ENCODE measurements around the gene TNFSF13.

TNFSF13 gene, protein sequence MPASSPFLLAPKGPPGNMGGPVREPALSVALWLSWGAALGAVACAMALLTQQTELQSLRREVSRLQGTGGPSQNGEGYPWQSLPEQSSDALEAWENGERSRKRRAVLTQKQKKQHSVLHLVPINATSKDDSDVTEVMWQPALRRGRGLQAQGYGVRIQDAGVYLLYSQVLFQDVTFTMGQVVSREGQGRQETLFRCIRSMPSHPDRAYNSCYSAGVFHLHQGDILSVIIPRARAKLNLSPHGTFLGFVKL

DNA sequence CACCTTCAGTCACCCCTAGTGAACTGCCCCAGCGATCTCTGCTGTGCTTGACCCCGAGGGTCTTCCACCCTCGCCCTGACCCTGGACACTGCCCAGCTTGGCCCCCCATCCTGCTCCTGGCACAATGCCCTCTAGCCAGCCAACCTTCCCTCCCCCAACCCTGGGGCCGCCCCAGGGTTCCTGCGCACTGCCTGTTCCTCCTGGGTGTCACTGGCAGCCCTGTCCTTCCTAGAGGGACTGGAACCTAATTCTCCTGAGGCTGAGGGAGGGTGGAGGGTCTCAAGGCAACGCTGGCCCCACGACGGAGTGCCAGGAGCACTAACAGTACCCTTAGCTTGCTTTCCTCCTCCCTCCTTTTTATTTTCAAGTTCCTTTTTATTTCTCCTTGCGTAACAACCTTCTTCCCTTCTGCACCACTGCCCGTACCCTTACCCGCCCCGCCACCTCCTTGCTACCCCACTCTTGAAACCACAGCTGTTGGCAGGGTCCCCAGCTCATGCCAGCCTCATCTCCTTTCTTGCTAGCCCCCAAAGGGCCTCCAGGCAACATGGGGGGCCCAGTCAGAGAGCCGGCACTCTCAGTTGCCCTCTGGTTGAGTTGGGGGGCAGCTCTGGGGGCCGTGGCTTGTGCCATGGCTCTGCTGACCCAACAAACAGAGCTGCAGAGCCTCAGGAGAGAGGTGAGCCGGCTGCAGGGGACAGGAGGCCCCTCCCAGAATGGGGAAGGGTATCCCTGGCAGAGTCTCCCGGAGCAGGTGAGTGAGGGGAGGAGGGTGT lies at the start of gene TNFSF13:
TNFSF13 (plus strand) TSS at position 207 of the 776 bp plus-strand sequence; CDS start at position 497, 290 bp downstream.
- DNase-seq (ENCODE audit: low read depth): no peak

DNA sequence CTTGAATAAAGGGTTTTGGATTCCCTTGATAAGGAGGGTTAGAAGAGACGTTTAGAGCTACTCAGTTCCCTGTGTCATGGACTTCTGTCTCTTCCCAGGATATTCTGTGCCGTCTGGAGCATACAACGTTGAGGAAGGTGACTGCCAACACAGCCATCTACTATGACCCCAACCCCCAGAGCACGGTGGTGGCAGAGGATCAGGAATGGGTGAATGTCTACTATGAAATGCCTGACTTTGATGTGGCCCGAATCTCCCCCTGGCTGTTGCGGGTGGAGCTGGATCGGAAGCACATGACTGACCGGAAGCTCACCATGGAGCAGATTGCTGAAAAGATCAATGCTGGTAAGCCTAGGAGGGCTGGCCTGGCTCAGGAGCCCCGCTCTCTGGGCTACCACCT lies 49.7 kb upstream of the TNFSF13 start:
- no peak for DNase-seq (ENCODE audit: low read depth)

DNA sequence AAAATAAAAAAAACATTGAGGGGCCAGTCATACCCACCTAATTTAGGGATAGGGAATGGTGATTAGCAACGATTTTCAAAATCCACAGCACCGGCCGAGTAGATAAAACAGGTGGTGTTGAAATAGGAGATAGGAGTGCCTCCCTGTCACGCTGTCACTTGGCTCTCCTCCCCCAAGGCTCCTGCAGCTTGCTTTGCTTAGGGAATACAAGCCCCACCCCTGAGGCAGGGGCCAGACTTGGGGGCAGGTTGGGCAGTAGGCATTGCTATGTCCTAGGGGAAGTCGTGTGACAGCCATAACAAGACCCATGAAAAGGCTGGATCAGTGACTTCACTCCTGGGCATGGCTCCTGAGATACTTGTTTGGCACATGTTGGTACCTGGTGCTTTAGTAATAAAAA lies 48.6 kb upstream of the TNFSF13 start:
- no peak for DNase-seq (ENCODE audit: low read depth)

DNA sequence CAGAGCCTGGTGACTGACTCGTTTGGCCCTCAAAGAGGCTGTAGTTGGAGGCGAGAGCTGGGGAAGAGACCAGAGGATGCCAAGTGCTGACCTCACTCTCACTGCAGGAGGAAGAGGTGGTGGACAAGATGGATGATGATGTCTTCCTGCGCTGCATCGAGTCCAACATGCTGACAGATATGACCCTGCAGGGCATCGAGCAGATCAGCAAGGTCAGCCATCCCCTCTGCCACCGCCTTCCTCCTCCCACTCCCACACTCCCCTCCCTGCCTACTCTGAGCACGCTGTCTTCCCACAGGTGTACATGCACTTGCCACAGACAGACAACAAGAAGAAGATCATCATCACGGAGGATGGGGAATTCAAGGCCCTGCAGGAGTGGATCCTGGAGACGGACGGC lies 47.4 kb upstream of the TNFSF13 start:
- no peak for DNase-seq (ENCODE audit: low read depth)

DNA sequence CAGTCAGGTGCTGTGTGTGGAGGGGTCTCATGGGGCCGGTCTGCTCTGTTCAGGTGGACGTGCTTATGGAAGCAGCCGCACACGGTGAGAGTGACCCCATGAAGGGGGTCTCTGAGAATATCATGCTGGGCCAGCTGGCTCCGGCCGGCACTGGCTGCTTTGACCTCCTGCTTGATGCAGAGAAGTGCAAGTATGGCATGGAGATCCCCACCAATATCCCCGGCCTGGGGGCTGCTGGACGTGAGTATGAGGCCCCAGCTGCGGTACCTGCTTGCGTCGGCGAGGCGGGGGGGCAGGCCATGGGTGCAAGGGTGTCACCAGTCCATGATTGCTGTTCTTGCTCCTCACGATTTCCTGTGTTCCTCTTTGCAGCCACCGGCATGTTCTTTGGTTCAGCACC lies 46.4 kb upstream of the TNFSF13 start:
- no peak for DNase-seq (ENCODE audit: low read depth)

DNA sequence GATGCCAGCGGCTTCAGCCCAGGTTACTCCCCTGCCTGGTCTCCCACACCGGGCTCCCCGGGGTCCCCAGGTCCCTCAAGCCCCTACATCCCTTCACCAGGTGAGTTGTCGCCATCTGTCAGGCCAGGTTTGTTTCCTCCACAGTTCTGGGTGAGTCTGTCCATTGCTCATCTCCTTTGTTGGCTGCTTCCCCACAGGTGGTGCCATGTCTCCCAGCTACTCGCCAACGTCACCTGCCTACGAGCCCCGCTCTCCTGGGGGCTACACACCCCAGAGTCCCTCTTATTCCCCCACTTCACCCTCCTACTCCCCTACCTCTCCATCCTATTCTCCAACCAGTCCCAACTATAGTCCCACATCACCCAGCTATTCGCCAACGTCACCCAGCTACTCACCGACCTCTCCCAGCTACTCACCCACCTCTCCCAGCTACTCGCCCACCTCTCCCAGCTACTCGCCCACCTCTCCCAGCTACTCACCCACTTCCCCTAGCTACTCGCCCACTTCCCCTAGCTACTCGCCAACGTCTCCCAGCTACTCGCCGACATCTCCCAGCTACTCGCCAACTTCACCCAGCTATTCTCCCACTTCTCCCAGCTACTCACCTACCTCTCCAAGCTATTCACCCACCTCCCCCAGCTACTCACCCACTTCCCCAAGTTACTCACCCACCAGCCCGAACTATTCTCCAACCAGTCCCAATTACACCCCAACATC lies 45.6 kb upstream of the TNFSF13 start:
- no peak for DNase-seq (ENCODE audit: low read depth)

DNA sequence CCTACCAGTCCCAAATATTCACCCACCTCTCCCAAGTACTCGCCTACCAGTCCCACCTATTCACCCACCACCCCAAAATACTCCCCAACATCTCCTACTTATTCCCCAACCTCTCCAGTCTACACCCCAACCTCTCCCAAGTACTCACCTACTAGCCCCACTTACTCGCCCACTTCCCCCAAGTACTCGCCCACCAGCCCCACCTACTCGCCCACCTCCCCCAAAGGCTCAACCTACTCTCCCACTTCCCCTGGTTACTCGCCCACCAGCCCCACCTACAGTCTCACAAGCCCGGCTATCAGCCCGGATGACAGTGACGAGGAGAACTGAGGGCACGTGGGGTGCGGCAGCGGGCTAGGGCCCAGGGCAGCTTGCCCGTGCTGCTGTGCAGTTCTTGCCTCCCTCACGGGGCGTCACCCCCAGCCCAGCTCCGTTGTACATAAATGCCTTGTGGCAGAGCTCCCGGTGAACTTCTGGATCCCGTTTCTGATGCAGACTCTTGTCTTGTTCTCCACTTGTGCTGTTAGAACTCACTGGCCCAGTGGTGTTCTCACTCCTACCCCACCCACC lies 44.6 kb upstream of the TNFSF13 start:
- no peak for DNase-seq (ENCODE audit: low read depth)

DNA sequence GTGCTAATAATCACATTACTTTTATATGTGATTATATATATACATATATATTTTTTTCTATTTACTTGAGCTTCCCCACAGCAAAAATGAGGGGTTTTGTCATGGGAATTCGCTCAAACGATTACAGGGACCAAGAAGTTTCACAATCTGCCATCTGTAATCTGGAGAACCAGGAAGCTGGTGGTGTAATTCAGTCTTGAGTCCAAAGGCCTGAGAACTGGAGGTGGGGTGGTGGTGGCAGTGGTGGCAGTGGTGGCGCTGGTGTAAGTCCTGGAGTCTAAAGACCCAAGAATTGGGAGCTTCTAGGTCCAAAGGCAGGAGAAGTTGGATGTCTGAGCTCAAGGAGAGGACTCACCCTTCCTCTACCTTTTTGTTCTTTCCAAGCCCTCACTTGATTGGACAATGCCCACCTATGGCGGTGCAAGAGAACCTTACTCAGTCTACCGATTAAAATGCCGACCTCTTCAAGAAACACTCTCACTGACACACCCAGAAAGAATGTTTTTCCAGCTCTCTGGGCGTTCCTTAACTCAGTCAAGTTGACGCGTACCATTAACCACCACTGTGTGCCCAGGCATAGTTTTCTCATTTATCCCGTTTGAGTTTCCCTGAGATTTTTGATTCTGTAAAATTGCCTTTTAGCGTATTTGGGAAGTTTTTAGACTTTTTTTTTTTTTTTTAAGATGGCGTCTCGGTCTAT lies 42.5 kb upstream of the TNFSF13 start:
- no peak for DNase-seq (ENCODE audit: low read depth)

DNA sequence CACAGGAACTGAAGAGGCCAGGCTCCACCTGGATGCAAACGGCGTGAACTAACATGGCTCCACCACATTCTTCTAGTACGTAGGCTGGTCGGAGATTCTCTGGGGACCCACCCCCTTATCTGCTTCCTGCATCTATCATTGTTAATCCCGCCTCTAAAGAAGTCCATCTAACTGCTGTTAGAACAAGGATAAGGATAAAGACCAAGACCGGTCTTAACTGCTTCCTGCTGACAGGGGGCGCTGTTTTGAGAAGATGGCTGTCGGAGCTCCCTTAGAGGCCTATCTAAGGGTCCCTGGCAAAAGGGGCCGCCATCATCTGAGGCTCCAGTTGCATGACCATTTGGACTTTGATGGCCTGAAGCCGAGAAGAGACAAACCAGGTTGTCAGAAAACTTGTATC lies 35.5 kb upstream of the TNFSF13 start:
- peak; percentile 21 for DNase-seq (ENCODE audit: low read depth)

DNA sequence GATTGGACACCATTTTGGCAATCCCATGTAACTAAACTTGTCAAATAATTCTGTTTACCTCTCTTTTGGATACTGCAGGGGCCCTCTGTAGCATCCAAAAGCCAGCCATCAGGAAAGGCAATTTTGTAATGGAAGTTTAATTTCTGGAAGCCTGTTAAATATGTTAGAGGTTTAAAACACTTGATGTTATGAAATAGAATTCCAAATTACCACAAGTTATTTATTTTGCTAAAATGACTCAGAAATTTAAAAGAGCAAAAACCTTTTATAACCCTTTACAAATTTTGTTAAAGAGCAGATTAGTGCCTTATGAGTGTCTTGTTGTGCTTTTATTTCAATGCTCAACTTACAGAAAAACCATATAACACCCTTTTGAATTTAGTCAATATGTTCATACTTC lies 29.7 kb upstream of the TNFSF13 start:
- DNase-seq (ENCODE audit: low read depth): no peak

DNA sequence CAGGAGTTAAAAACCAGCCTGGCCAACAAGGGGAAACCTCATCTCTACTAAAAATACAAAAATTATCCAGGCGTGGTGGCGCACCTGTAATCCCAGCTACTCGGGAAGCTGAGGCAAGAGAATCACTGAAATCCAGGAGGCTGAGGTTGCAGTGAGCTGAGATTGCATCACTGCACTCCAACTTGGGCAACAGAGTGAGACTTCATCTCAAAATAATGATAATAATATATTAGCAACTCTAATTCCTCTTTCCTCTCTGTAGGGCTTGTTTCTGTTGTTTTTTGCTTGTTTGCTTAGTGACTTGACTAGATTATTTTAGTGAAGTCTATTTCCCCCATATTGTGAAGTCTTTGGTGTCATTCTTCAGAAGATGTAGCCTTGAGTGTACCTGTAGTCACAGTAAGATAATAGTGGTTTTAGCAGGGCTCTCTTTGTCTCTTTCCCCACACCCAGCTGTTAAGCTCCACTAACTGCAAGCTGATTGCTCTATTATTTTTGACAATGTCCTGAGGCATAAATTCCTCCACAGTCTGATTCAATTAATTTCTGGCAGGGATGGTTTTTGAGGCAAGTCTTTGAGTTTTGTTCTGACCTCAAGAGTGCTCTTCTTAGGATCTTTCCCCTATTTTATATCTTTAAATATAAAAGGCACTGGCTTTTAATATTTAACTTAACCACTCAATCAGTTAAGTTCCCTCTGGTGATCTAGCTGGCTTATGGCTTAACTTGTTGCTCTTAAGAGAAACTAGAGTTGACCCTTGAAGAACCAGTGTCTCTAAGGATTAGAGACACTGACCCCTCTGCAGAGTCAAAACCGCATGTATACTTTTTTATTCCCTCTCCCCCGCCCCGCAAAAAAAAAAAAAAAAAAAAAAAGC lies 28.3 kb upstream of the TNFSF13 start:
- DNase-seq (ENCODE audit: low read depth): no peak

DNA sequence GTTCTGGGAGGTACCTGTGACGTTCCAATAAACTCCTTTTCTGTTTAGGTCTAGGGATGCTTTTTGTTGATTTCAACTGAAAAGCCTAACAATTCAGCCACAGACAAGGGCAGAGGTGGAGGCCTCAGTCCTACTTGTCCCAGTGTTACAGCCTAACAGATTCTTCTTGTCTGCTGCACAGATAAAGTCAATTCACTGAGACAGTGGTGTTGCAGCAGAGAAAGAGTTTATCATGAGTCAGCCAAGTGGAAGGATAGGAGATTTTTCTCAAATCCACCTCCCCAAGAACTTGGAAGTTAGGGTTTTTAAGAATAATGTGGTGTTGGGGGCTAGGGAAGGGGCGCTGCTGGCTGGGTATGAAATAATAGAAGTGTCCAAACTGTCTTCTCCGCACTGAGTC lies 20.5 kb upstream of the TNFSF13 start:
- no peak for DNase-seq (ENCODE audit: low read depth)

DNA sequence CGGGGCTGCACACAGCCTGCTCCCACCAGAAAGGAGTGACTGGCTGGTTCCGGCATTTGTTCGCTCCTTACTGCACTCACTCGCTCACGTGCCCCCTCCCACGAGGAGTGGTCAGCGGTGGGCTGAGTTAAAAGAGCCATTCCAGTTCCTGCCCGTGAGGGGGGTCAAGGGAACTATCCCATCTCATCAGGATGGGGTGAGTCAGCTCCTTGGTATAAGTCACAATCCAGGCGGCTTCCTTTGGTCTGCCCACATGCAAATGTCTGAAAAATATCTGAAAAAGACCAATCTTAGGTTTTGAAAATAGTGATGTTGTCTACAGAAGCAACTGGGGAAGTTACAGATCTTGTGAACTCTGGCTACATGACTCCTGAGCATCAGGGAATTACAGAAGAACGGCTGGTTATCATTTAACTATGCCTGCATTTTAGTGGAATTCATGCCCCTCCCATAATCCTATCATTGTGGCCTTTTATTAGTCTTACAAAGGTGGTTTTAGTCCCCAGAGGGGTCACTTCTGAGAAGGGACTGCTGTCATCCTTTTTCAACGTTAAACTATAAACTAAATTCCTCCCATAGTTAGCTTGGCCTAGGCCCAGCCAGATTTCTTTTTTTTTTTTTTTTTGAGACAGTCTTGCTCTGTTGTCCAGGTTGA lies 19.5 kb upstream of the TNFSF13 start:
- no peak for DNase-seq (ENCODE audit: low read depth)

DNA sequence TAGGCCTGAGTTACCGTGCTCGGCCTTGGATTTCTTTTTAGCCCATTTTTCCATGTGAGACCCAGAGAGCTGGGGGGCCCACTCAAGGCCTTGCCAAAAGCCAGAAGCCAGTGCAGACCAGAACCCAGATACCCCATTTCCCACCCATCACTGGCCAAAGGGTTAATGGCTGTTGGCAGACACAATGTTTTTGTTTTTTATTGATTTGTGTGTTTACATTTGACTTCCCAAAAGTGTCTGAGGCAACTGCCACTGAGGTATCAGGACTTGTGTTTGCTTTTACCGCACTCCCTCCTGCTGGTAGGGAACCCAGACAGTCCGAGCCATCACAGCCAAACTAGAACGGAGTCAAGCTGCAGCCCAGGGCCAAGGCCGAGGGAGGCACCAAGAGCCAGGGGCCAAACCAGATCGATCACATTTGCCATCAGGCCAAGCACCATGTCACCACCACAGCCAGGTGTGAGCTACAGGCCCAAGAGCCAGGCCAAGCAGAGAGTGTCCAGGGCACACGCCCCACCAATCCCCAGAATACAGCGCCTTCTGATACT lies 17.4 kb upstream of the TNFSF13 start:
- DNase-seq (ENCODE audit: low read depth): no peak

DNA sequence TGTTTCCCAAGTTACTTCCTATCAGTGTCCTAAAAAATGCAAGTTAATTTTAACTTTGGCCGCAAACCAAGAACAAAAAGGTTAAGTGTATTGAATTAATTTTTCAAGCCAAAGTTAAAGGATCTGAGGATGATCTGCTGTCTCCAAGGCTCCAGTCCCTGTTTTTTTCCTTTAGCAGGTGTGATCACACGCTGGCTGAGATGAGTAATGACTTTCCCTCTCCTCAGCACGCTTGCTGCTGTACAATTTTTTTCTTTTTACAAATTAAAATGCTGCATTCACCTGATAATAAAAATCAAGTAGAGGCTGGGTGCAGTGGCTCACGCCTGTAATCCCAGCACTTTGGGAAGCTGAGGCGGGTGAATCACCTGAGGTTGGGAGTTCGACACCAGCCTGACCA lies 13.6 kb upstream of the TNFSF13 start:
- no peak for DNase-seq (ENCODE audit: low read depth)

DNA sequence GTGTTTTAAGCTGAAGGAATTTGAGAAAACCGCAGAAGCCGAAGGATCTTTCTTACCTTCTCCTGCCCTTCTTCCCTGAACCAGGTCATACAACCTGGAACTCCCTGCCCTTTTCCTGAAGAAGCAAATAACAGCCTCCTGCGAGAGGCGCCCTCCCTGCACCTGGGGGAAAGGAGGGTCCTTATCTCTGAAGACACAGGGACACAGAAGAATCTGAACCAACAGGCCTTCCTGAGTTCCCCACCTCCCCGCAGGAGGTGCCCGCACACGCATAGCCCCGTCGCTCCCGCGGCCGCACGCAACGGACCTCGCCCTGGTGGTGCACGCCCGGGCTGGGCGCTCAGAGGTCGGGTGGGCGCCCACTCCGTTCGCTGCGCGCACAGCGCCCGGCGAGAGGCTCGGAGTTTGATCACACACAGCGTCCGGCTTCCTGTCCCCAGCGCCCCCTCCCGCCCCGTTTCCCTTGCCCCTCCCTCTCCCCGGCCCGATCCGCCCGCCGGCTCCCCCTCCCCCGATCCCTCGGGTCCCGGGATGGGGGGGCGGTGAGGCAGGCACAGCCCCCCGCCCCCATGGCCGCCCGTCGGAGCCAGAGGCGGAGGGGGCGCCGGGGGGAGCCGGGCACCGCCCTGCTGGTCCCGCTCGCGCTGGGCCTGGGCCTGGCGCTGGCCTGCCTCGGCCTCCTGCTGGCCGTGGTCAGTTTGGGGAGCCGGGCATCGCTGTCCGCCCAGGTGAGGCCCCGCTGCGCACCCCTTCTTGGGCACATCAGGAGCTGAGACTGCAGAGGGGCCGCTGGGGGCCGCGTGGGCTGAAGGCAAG lies 9.8 kb upstream of the TNFSF13 start, which contains the start of gene TNFSF12:
TNFSF12 (plus strand) TSS at position 474 of the 816 bp plus-strand sequence; CDS start at position 570, 96 bp downstream.
- DNase-seq (ENCODE audit: low read depth): peak; percentile 42

DNA sequence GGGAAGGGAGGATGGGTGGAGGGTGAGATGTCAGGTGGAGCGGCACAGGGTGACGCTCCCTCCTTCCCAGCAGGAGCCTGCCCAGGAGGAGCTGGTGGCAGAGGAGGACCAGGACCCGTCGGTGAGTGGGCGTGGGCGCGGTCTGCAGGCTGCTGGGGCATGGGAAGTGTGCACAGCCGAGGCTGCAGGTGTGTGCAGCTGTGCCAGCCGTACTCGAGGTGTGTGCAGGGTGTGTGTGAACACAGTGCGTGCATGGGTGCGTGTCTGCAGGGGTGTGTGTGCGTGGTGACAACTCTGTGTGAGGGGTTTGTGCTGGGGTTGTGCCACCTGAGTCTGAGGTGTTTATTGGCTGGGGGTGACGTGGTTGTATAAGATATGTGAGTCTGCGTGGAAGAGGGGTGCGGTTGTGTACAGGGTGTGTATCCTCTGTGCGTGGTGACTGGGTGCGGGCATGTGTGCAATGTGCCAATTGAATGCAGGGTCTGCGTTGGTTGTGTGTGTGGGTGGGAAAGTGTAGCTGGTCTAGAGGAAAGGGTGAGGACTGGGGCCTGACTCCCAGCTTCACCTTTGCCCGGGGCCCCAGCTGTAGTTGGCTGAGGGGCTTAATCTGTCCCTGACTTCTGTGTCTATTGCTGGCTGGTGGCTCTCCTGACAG lies 9.0 kb upstream of the TNFSF13 start:
- peak; percentile 25 for DNase-seq (ENCODE audit: low read depth)

DNA sequence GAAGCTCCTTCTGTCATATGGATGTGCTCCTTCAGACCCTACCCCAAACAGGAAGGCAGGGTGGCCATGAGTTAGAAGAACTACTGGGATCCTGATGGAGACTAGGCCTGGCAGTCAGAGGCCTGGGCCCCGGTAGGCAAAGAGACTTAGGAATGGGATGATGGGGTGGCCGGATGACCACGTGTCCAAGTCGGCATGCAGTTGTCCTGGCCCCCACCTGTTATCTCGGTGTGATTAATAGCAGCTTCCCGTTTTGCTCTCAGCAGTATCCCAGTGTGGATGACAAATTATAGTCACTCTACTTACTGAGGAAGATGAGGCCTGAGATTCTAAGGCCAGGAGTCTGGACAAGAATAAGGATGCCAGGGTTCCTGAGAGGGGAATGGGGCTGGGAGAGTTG lies 8.2 kb upstream of the TNFSF13 start:
- no peak for DNase-seq (ENCODE audit: low read depth)

DNA sequence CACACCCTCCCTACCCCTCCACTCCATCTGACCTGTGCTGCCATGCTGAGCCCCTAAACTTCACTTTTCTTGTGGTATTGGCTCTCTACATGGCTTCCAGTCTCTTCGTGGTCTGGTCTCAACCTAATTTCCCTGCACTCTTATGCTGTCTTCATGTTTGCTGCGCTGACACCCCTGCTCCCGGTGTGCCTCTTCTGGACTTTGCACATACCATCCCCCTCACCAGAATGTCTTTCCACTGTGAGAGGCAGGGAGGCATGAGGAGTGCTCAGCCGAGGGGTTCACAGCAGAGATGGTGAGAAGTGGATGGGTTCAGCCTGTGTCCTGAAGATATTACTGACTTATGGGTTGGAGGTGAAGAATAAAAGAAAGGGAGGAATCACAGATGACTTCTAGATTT lies 7.2 kb upstream of the TNFSF13 start:
- DNase-seq (ENCODE audit: low read depth): no peak
